Measurements from ENCODE around the gene STK26.

The STK26 gene

GRCh38 chrX:132030264-132030663 lies 7.2 kb downstream of the STK26 start:
- Histone ChIP-seq H3K36me3 (ENCODE audit: insufficient read depth) (no peaks in the 10 kb centered on the region), H3K4me3 (IDR thresholded peaks at IDR 0.05; ENCODE audit: insufficient read depth, low read depth, low read length) (no peak overlapping the region), H4K20me1 (ENCODE audit: insufficient read depth) (no peaks in the 10 kb centered on the region; the same call in 1 of the 2 replicates)

GRCh38 chrX:132031867-132032266 lies 8.8 kb downstream of the STK26 start:
- Histone ChIP-seq H3K4me1 (ENCODE audit: low read depth, poor library complexity, severe bottlenecking) (peaks cover 34% of the 10 kb centered on the region), H3K36me3 (ENCODE audit: insufficient read depth) (no peaks in the 10 kb centered on the region), H3K4me3 (IDR thresholded peaks at IDR 0.05; ENCODE audit: insufficient read depth, low read depth, low read length) (no peak overlapping the region), H3K9ac (no peak overlapping the region), H3K27me3 (ENCODE audit: insufficient read depth, low read depth) (no peaks in the 10 kb centered on the region), H4K20me1 (ENCODE audit: insufficient read depth) (no peaks in the 10 kb centered on the region; the same call in 1 of the 2 replicates), H3K27ac (no peak overlapping the region), H2AFZ (ENCODE audit: low read depth) (no peak overlapping the region), H3K4me2 (peak overlapping the region; percentile 21), H3K79me2 (ENCODE audit: insufficient read depth, low read depth) (peaks cover 63% of the 10 kb centered on the region)
- TF ChIP-seq CTCF (conservative IDR thresholded peaks at IDR 0.05; ENCODE audit: low read depth, low read length): no peak

More at GRCh38 chrX:132030264-132030663, 7.2 kb downstream of the STK26 start:
- Histone ChIP-seq H3K27ac (no peak overlapping the region), H3K27me3 (ENCODE audit: insufficient read depth, low read depth) (no peaks in the 10 kb centered on the region), H3K4me2 (no peak overlapping the region), H3K9ac (no peak overlapping the region), H2AFZ (ENCODE audit: low read depth) (no peak overlapping the region), H3K79me2 (ENCODE audit: insufficient read depth, low read depth) (peaks cover 79% of the 10 kb centered on the region), H3K4me1 (ENCODE audit: low read depth, poor library complexity, severe bottlenecking) (peaks cover 44% of the 10 kb centered on the region)
- TF ChIP-seq CTCF (conservative IDR thresholded peaks at IDR 0.05; ENCODE audit: low read depth, low read length): no peak

GRCh38 chrX:132033166-132033565 lies 10.1 kb downstream of the STK26 start:
- no peak overlapping the region for H3K4me3 ChIP-seq (IDR thresholded peaks at IDR 0.05; ENCODE audit: insufficient read depth, low read depth, low read length)
- H3K36me3 ChIP-seq (ENCODE audit: insufficient read depth): no peaks in the 10 kb centered on the region
- no peak for TF ChIP-seq CTCF (conservative IDR thresholded peaks at IDR 0.05; ENCODE audit: low read depth, low read length)
- H2AFZ ChIP-seq (ENCODE audit: low read depth): no peak overlapping the region
- peak overlapping the region; percentile 22; the same call in 1 of the 2 replicates for H3K27ac ChIP-seq
- peak overlapping the region; percentile 51 for H3K4me2 ChIP-seq
- no peak overlapping the region for H3K9ac ChIP-seq
- H3K27me3 ChIP-seq (ENCODE audit: insufficient read depth, low read depth): no peaks in the 10 kb centered on the region
- H3K79me2 ChIP-seq (ENCODE audit: insufficient read depth, low read depth): peaks cover 56% of the 10 kb centered on the region; the same call in 1 of the 2 replicates
- peaks cover 33% of the 10 kb centered on the region for H3K4me1 ChIP-seq (ENCODE audit: low read depth, poor library complexity, severe bottlenecking)
- H4K20me1 ChIP-seq (ENCODE audit: insufficient read depth): no peaks in the 10 kb centered on the region; the same call in 1 of the 2 replicates

- no peak overlapping the region for H3K27ac ChIP-seq
- H3K36me3 ChIP-seq (ENCODE audit: insufficient read depth): no peaks in the 10 kb centered on the region
- H3K4me3 ChIP-seq (IDR thresholded peaks at IDR 0.05; ENCODE audit: insufficient read depth, low read depth, low read length): no peak overlapping the region
- H3K79me2 ChIP-seq (ENCODE audit: insufficient read depth, low read depth): peaks cover 45% of the 10 kb centered on the region; the same call in 1 of the 2 replicates
- H2AFZ ChIP-seq (ENCODE audit: low read depth): no peak overlapping the region
- H3K4me1 ChIP-seq (ENCODE audit: low read depth, poor library complexity, severe bottlenecking): peaks cover 34% of the 10 kb centered on the region
- H3K9ac ChIP-seq: no peak overlapping the region
- no peak for TF ChIP-seq CTCF (conservative IDR thresholded peaks at IDR 0.05; ENCODE audit: low read depth, low read length)
- H4K20me1 ChIP-seq (ENCODE audit: insufficient read depth): no peaks in the 10 kb centered on the region; the same call in 1 of the 2 replicates
- H3K4me2 ChIP-seq: no peak overlapping the region
- no peaks in the 10 kb centered on the region for H3K27me3 ChIP-seq (ENCODE audit: insufficient read depth, low read depth)
Observed at GRCh38 chrX:132034648-132035047, 11.5 kb downstream of the STK26 start.
